SHP77 treated with DMSO at 0.1 percent for 48 hours (cell line): ENCODE data around the gene KLC3.
"Not testable (repeated sequence)": the region's sequence is repeated elsewhere in the genome, so short reads cannot be mapped to it uniquely, and the experiment has no call there.

ENCODE experiments used
- DNase-seq: peaks from one replicate; lab custom pipeline; 2025; lab: John Stamatoyannopoulos, UW

Gene KLC3

GRCh38 chr19:45340232-45340898 lies at the start of gene KLC3:
TSS of gene KLC3 (plus strand) at chr19:45340750. CDS start at chr19:45345542, 4,792 bp downstream.
- no peak for DNase-seq

GRCh38 chr19:45291834-45292233 lies 48.7 kb upstream of the KLC3 start:
- no peak for DNase-seq

DNA sequence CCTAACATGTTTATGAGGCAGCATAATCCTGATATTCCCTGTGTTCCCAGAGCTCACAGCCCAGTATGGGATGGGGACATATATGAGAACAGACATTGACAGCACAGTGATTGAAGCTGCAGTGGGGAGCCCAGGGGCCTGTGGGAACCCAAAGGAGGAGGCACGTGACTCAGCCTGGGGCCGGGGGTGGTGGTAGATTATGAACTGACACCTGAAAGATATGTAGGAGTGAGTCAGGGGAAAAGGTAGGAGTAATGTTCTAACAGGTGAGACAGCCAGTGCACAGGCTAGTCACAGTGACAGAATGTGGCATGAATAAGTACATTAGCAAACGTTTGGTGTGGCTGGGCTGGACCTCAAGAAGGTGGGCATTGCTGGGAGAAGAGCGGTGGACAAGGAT lies 46.9 kb upstream of the KLC3 start:
- no peak for DNase-seq

GRCh38 chr19:45294291-45295029 lies 46.1 kb upstream of the KLC3 start:
- no peak for DNase-seq

DNA sequence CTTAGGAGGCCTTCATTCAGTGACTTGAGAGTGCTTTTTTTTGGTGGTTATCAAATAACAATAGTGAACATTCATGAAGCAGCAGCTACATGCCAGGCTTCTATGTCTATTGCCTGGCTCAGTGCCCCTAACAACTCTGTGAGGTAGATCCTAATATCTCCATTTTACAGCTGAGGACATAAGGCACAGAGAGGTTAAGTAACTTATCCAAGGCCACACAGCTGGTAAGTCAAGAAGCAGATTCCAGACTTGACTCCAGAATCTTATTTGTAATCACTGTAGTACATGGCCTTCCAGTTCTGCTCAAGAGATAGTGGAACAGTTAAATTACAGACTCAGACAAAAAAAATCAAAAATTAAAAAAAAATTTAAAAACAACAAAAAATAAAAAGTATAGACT lies 44.7 kb upstream of the KLC3 start:
- no peak for DNase-seq

- no peak for DNase-seq
Measured at GRCh38 chr19:45296355-45296754, 44.2 kb upstream of the KLC3 start.

GRCh38 chr19:45297674-45298073 lies 42.9 kb upstream of the KLC3 start:
- no peak for DNase-seq

DNA sequence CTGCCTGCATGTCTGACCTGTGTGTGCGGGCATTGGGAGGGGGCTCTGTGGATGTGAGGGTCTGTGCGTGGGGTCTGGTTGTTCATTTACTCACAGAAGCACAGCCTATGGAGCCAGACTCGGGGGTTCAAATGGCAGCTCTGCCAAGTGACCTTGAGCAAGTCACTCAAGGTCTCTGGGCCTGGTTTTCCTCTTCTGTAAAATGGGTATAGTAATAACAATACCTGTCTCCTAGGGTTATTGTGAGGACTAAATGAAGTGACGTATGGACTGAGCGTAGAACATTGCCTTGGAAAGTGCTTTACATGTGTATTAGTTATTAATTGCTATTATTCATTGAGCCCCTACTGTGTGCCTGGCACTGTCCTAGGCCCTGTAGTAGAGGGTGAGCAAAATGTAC lies 42.3 kb upstream of the KLC3 start:
- no peak for DNase-seq

GRCh38 chr19:45299719-45300118 lies 40.8 kb upstream of the KLC3 start:
- DNase-seq, result no peak

GRCh38 chr19:45302416-45302815 lies 38.1 kb upstream of the KLC3 start:
- no peak for DNase-seq

DNA sequence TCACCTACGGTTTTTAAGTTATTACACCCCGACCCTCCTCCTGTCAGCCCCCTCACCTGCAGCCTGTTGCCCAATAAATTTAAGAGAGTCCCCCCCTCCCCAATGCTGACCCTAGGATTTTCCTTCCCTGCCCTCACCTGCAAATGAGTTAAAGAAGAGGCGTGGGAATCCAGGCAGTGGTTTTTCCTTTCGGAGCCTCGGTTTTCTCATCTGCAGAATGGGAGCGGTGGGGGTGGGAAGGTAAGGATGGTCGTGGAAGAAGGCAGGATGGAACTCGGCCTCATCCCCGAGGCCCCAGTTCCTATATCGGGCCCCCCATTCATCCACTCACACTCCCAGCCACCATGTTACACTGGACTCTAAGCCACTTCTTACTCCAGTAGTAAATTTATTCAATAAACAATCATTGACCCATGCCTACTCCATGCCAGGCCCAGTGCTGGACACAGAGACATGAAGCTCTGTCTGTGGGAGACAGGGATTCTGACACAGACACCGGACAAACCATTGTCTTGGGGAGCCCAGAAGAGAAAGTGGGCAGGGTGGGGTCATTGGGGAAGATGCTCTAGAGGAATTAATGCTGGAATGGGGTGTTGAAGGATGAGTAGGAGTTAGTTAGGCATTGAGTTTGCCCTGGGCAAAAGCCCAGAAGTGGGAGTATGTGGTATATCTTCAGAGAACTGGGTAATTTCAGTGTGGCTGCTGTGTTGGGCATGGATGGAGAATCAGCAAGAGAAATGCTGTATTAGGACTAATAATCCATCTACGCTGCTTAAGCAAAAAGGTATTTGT lies 37.1 kb upstream of the KLC3 start:
- DNase-seq, result no peak

GRCh38 chr19:45304141-45304926 lies 36.2 kb upstream of the KLC3 start:
- DNase-seq, result no peak

DNA sequence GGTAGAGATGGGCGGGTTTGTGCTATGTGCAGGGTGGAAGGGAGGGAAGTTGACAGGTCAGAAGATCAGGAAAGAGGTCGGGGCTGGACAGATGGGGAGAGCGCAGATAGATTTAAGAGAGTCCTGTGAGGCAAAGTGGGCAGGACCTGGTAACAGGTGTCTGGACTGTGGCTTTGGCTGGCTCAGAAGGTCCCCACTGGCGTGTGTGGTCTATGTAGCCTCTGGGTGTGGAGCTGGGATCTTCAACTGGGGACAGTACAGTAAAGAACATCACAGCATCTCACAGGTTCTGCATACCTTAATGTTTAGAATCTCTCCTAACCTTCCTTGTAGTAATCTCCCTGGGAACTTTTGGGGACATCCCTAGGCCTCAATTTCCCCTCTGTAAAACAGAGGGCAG lies 35.5 kb upstream of the KLC3 start:
- no peak for DNase-seq

GRCh38 chr19:45305421-45305820 lies 35.1 kb upstream of the KLC3 start:
- no peak for DNase-seq

- DNase-seq, result no peak
Measured at GRCh38 chr19:45306040-45306439, 34.5 kb upstream of the KLC3 start.

GRCh38 chr19:45306518-45307027 lies 34.0 kb upstream of the KLC3 start:
- DNase-seq, result peak; percentile 54

GRCh38 chr19:45307361-45307760 lies 33.2 kb upstream of the KLC3 start:
- DNase-seq, result no peak

GRCh38 chr19:45309322-45309721 lies 31.2 kb upstream of the KLC3 start:
- not testable (repeated sequence) for DNase-seq

DNA sequence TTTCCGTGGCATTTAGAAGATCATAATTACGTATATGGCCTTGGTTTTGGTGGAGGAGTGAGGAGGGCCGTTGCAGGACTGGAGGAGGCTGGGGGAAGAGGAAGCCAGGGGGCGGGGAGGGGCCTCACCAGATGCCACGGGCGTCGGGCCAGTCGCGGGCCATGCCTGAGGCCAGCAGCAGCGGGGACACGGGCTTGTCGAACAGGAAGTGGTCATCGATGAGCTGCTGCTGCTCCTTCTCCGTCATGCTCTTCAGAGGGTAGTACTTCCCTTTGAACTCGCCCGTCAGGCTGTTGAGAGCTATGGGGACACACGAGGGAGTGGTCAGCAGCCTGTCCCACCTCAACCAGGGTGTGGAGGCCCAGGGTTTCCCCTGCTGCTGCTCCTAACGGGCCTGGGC lies 28.9 kb upstream of the KLC3 start:
- no peak for DNase-seq

- DNase-seq, result not testable (repeated sequence)
Measured at GRCh38 chr19:45312285-45312684, 28.3 kb upstream of the KLC3 start.

DNA sequence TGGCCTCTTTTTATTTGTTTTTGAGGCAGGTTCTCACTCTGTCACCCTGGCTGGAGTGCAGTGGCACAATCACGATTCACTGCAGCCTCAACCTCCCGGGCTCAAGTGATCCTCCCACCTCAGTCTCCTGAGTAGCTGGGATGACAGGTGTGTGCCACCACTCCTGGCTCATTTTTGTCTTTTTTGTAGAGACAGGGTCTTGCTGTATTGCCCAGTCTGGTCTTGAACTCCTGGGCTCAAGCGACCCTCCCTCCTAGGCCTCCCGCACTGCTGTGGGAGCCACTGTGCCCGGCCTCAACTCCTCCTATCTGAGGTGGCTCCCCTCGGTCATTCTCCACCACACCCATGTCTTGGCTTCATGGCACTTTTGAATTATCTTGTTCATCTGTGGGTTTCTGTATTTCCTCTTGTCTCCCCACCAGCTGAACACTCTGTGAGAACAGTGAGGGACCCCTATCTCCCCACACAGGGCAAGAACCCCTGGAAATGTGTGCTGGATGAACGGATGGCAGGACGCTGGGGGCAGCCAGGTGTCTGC lies 25.8 kb upstream of the KLC3 start:
- DNase-seq, result no peak

DNA sequence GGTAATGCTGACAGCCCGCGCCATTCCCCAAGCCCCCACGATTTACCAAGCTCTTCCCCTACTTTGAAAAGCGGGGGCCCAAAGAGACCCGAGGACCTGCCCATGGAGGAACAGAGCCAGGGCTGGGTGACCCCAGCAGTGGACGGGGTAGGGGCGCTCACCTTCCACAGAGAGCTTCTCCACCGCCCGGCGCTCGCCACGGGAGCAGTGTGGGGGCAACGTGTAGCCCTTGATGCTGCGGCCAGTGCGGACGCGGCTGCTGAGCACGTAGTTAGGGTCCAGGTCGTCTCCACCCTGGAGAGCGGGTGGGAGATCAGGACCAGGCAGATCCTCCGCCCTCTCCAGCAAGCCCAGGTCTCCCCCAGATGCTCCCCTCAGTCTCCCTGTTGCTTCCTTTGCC lies 25.2 kb upstream of the KLC3 start:
- DNase-seq, result no peak
